Muscle of leg (tissue), 11 donors: ENCODE data around the gene TRIO. TPM values are rescaled to one million over a fixed set of nuclear protein-coding genes. Genes with fewer than 3 reads are reported as not detected.

Experiments used
- DNase-seq: peaks from one replicate; pipeline ENCODE4 v3.0.0; 2013
- H3K27ac ChIP-seq: one replicate; pipeline ENCODE4 v1.5.1; 2013; ENCODE audit warnings: mild to moderate bottlenecking, low read length, control low read depth
- H3K27me3 ChIP-seq: one replicate; pipeline ENCODE4 v1.6.1; 2013; ENCODE audit warnings: low read length; ENCODE audit not compliant: control insufficient read depth, insufficient read depth
- H3K36me3 ChIP-seq: one replicate; pipeline ENCODE4 v1.6.1; 2013; ENCODE audit warnings: low read length; ENCODE audit not compliant: control insufficient read depth, insufficient read depth
- H3K4me1 ChIP-seq: one replicate; pipeline ENCODE4 v1.6.1; 2013; ENCODE audit warnings: low read length; ENCODE audit not compliant: control insufficient read depth, insufficient read depth
- H3K4me3 ChIP-seq: one replicate; pipeline ENCODE4 v1.5.1; 2013; ENCODE audit warnings: low read length, control low read depth
- H3K9me3 ChIP-seq: replicated peaks from 2 replicates; pipeline ENCODE4 v1.6.1; 2013; ENCODE audit warnings: low read depth, low read length; ENCODE audit not compliant: control insufficient read depth
- WGBS: methylation state at CpG from one replicate; pipeline ENCODE4 v1.1.5; 2013; ENCODE audit warnings: missing lambda C conversion rate; ENCODE audit not compliant: insufficient coverage; 5-methylcytosine and 5-hydroxymethylcytosine counted together
- polyA plus RNA-seq, 8 donors: library from polyadenylated mRNA; unstranded; fragments of 120-200 nt; gene quantifications; one replicate each; pipeline versions ENCODE4 v1.2.1 to v1.2.3, GENCODE V29; 2013; ENCODE audit warnings: inconsistent platforms in 1 of 8, low replicate concordance in 1 of 8; ENCODE audit not compliant: insufficient read length in 8 of 8, insufficient read depth in 1 of 8
- total RNA-seq: library from RNA; stranded (reverse); fragments of 120-200 nt; gene quantifications from one replicate; pipeline ENCODE4 v1.2.4, GENCODE V29; 2013

The TRIO gene
- total and polyA plus RNA-seq, 9 donors = 124 to 219 (median 168) TPM

GRCh38 chr5:14108170-14108996 is 34.8 kb upstream of the TRIO start:
- Histone ChIP-seq H3K36me3 (no peaks in the 10 kb centered on the region), H3K27me3 (peaks cover 2% of the 10 kb centered on the region), H3K9me3 (no peaks in the 10 kb centered on the region), H3K4me1 (peaks cover 4% of the 10 kb centered on the region), H3K27ac (no peak overlapping the region), H3K4me3 (no peak overlapping the region)
- 24% methylated on average over 13 of the region's 21 CpGs for WGBS
- peak; percentile 73 for DNase-seq

GRCh38 chr5:14109041-14109747 is 33.9 kb upstream of the TRIO start:
- Histone ChIP-seq H3K9me3 (no peaks in the 10 kb centered on the region), H3K27ac (no peak overlapping the region), H3K27me3 (peaks cover 2% of the 10 kb centered on the region), H3K4me3 (no peak overlapping the region), H3K4me1 (peaks cover 4% of the 10 kb centered on the region), H3K36me3 (no peaks in the 10 kb centered on the region)
- 88% methylated on average over 1 of the region's 8 CpGs for WGBS
- no peak for DNase-seq

- H3K4me1 ChIP-seq = peaks cover 4% of the 10 kb centered on the region
- DNase-seq = no peak
- no peak overlapping the region for H3K27ac ChIP-seq
- H3K27me3 ChIP-seq = peaks cover 2% of the 10 kb centered on the region
- WGBS = 80% methylated on average over 2 of the region's 7 CpGs
- H3K36me3 ChIP-seq = no peaks in the 10 kb centered on the region
- H3K4me3 ChIP-seq = no peak overlapping the region
- no peaks in the 10 kb centered on the region for H3K9me3 ChIP-seq
Measured at GRCh38 chr5:14109771-14110170, 33.4 kb upstream of the TRIO start.

GRCh38 chr5:14110196-14110595 is 32.9 kb upstream of the TRIO start:
- H3K27ac ChIP-seq = no peak overlapping the region
- H3K9me3 ChIP-seq = no peaks in the 10 kb centered on the region
- peaks cover 2% of the 10 kb centered on the region for H3K27me3 ChIP-seq
- H3K4me1 ChIP-seq = peaks cover 4% of the 10 kb centered on the region
- H3K36me3 ChIP-seq = no peaks in the 10 kb centered on the region
- DNase-seq = no peak
- WGBS = no CpG with 5 or more reads among the region's 4 CpGs
- H3K4me3 ChIP-seq = no peak overlapping the region

DNA sequence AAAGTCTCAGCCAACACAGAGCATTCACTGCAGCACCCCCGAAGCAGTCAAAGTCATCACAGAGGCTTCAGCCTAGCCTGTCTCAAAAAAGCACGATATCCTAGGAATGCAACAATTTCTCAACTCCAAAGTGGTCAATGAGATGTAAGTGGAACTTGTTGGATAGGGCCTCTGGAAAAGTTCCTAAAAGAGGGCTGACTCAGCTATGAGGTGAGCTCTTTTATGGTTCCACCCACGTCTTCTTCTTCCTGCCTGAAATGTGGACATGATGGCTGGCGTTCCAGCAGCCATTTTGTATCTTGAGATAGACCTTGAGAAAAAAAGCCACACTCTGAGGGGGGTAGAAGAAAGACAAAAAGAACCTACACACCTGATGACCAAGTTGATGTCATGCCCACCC is 32.5 kb upstream of the TRIO start:
- H3K9me3 ChIP-seq = no peaks in the 10 kb centered on the region
- H3K27ac ChIP-seq = no peak overlapping the region
- H3K36me3 ChIP-seq = no peaks in the 10 kb centered on the region
- H3K4me1 ChIP-seq = peaks cover 4% of the 10 kb centered on the region
- H3K4me3 ChIP-seq = no peak overlapping the region
- H3K27me3 ChIP-seq = peaks cover 2% of the 10 kb centered on the region
- WGBS = no CpG with 5 or more reads among the region's 4 CpGs
- no peak for DNase-seq

- Histone ChIP-seq H3K27me3 (peaks cover under 1% of the 10 kb centered on the region), H3K27ac (no peak overlapping the region), H3K4me1 (peaks cover 3% of the 10 kb centered on the region), H3K9me3 (no peaks in the 10 kb centered on the region), H3K4me3 (no peak overlapping the region), H3K36me3 (no peaks in the 10 kb centered on the region)
- peak; percentile 33 for DNase-seq
- 68% methylated on average over 3 of the region's 5 CpGs for WGBS
Measured at GRCh38 chr5:14112998-14113652, 30.0 kb upstream of the TRIO start.

GRCh38 chr5:14114615-14115251 is 28.4 kb upstream of the TRIO start:
- H3K27ac ChIP-seq = no peak overlapping the region
- no peak for DNase-seq
- no peaks in the 10 kb centered on the region for H3K27me3 ChIP-seq
- H3K9me3 ChIP-seq = no peaks in the 10 kb centered on the region
- 56% methylated on average over 4 of the region's 4 CpGs for WGBS
- H3K4me1 ChIP-seq = peaks cover 8% of the 10 kb centered on the region
- no peaks in the 10 kb centered on the region for H3K36me3 ChIP-seq
- no peak overlapping the region for H3K4me3 ChIP-seq

DNA sequence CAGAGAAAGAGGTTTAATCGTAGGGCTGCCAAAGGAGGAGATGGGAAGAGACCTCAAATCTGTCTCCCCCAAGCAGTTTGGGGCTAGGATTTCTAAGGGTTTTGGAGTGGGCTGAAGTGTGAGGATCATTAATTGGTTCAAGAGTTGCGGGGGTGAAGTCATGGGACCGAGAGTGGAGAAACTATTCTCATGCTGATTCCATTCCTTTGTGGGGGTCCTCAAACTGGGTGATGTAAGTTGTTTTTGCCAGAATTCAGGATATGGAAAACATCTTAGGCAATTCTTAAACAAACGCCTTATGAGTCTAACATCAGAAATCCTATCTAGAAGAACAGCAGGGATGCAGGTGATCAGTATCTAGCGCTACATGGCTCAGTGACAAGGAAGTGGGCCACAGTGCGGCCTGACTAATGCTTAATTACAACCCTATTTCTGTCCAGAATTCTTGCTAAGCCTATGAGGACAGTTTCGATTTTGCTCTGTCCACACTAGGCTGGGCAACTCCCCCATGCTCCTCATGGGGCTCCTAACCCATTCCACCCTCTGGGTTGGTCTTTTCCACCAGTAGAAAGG is 27.7 kb upstream of the TRIO start:
- Histone ChIP-seq H3K27me3 (no peaks in the 10 kb centered on the region), H3K27ac (no peak overlapping the region), H3K4me3 (no peak overlapping the region), H3K9me3 (no peaks in the 10 kb centered on the region), H3K36me3 (no peaks in the 10 kb centered on the region), H3K4me1 (peaks cover 8% of the 10 kb centered on the region)
- WGBS = 83% methylated on average over 7 of the region's 7 CpGs
- no peak for DNase-seq

GRCh38 chr5:14118551-14119320 is 24.4 kb upstream of the TRIO start:
- peak; percentile 41 for DNase-seq
- peaks cover 11% of the 10 kb centered on the region for H3K4me1 ChIP-seq
- H3K27ac ChIP-seq = peak overlapping the region; percentile 47
- 58% methylated on average over 11 of the region's 15 CpGs for WGBS
- no peaks in the 10 kb centered on the region for H3K9me3 ChIP-seq
- no peak overlapping the region for H3K4me3 ChIP-seq
- H3K27me3 ChIP-seq = no peaks in the 10 kb centered on the region
- H3K36me3 ChIP-seq = no peaks in the 10 kb centered on the region
